Activated naive CD4-positive, alpha-beta T cell treated with anti-CD3 and anti-CD28 coated beads, Interleukin-2, amount 50 U/mL, for 24 hours (primary cell): ENCODE data around the gene ZNF484.
"Not testable (repeated sequence)": the region's sequence is repeated elsewhere in the genome, so short reads cannot be mapped to it uniquely, and the experiment has no call there.

Experiments used
- H3K27ac Mint-ChIP-seq: one replicate; pipeline ENCODE4 v1.8.0; 2021; ENCODE audit warnings: mild to moderate bottlenecking, mixed read lengths
- H3K27me3 Mint-ChIP-seq: one replicate; pipeline ENCODE4 v1.8.0; 2021; ENCODE audit warnings: mixed read lengths
- H3K36me3 Mint-ChIP-seq: one replicate; pipeline ENCODE4 v1.8.0; 2021; ENCODE audit warnings: mixed read lengths
- H3K4me1 Mint-ChIP-seq: one replicate; pipeline ENCODE4 v1.8.0; 2021; ENCODE audit warnings: mixed read lengths
- H3K4me3 Mint-ChIP-seq: one replicate; pipeline ENCODE4 v1.8.0; 2021; ENCODE audit warnings: mild to moderate bottlenecking, mixed read lengths
- H3K9me3 Mint-ChIP-seq: one replicate; pipeline ENCODE4 v1.8.0; 2021; ENCODE audit warnings: mixed read lengths

The ZNF484 gene

DNA sequence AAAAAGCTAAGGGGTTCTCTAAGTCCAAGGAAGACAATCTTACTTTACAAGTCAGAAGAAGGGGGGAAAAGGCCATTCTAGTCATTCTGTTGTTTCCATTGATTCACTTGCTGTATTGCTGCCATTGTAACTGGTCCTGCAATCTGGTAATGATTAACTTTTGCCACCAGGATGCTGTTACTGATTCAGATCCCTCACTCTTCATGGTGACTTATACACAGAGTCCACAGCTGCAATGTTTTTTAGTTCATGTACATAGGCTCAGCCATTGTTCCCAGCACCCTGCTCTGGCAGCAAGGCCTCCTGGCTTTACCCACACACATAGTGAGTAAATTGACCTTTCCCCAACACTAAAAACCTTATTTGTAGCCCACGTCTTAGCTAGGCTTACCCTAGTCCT, 57.9 kb downstream of the ZNF484 start:
- H3K36me3 Mint-ChIP-seq, H3K27me3 Mint-ChIP-seq, H3K9me3 Mint-ChIP-seq, H3K4me1 Mint-ChIP-seq, H3K4me3 Mint-ChIP-seq, H3K27ac Mint-ChIP-seq: not testable (repeated sequence)

DNA sequence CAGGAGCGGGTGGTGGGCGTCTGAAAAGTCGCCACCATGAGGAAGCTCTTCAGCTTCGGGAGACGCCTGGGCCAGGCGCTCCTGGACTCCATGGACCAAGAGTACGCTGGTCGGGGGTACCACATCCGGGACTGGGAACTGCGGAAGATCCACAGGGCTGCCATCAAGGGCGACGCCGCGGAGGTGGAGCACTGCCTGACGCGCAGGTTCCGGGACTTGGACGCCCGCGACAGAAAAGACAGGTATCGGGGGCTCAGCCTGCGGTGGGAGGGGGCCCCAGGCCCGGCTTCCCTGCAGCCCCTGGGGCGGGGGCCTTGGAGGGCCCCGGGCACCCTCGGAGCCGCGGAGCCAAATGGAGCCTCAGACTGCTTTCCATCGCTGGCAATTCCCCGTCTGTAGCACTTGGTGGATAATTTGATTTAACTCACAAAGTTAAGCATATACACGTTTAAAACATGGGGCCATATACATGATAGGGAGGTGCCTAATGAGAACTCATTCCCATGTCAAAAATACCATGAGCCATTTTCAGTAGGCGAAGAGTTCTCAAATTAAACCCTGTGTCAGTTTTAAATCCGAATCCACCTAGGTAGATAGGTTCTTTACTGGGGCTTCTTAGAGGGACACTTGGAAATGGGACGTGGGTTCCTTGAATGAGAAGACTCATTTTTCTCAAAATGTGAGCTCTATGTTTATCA, 68.1 kb downstream of the ZNF484 start:
- not testable (repeated sequence) for H3K9me3 Mint-ChIP-seq

DNA sequence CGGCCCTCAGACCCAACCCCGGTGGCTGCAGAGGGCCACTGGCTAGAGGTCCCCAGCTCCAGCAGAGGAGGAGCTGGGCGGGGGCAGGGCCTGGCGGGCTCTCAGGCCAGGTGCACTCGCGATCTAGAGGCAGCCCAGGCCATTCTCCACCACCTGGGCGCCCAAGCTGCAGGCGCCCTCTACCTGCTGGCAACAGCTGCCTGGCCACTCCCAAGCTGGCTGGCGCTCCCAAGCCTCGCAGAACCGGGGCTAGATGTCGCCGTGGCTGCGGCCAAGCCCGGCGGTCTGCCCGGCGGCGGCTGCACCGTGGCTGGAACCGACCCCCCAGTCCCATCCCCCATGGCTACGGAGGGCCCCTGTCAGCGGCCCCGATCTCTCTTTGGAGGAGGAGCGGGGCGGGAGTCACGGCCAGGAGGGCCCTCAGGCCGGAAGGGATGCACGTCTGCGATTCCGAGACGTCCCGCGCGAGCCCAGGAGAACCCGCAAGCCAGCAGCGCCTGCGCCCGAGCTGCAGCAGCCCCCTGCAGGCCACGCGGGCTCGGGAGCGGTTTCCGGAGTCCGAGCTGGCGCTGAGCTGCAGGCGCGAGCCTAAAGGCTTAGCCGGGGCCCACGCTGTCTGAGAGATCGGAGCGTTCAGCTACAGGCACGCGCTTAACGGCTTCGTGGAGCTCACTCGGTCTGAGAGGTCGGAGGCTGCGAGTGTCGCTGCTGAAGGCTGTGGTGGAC, 68.9 kb downstream of the ZNF484 start:
- H3K27me3 Mint-ChIP-seq = peaks cover 31% of the 10 kb centered on the region

More for the DNA sequence above, 68.1 kb downstream of the ZNF484 start:
- H3K36me3 Mint-ChIP-seq, H3K27ac Mint-ChIP-seq: not testable (repeated sequence)
- H3K27me3 Mint-ChIP-seq = peaks cover 36% of the 10 kb centered on the region
- H3K4me3 Mint-ChIP-seq = peak overlapping the region; percentile 86
- peaks cover 13% of the 10 kb centered on the region for H3K4me1 Mint-ChIP-seq

DNA sequence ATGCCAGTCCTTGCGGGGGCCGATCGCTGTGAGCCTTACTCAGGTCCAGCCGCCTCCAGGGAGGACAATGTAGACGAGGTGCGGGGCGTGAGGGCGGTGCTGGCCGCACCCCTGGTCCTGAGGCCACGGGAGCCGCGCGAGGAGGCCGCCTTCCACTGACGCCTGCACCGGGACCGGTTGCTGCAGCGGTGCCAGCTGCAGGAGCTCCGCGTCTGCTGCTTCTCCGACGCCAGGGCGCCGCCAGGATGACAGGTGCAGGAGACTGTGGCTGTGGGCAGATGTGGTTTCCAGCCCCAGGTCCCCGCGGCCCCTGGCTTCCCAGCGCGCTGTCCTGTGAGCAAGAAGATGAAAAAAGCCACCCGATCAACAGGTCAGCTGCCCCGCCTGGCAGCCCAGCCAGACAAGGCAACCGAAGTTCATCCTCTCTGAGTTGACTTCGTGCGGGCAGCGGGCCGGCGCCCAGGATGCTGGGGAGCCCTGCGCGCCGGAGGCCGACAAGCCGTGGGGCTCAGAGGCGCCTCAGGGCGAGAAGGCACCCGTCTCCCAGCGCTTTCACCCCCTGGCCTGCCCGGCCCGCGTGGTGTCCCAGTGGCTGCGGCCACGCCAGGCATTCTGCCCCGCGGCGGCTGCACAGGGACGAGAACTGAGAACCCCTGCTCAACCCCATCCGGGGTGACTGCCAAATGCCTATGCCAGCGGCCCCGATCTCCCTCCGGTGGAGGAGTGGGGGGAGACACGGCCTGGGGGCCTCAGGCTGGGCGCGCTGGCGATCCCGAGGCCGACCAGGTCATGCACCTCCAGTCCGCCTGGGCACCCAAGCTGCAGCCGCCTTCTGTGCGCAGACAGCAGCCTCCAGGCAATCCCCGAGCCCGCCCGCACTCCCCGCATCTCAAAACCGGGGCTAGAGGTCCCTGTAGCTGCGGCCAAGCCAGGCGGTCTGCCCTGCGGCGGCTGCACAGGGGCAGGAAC, 69.8 kb downstream of the ZNF484 start:
- Mint-ChIP-seq H3K36me3 (no peaks in the 10 kb centered on the region), H3K4me1 (peaks cover 13% of the 10 kb centered on the region), H3K27ac (no peak overlapping the region), H3K27me3 (peaks cover 29% of the 10 kb centered on the region), H3K4me3 (peak overlapping the region; percentile 47), H3K9me3 (no peaks in the 10 kb centered on the region)

More for the DNA sequence above, 68.9 kb downstream of the ZNF484 start:
- Mint-ChIP-seq H3K27ac (no peak overlapping the region), H3K4me3 (peak overlapping the region; percentile 86), H3K4me1 (peaks cover 13% of the 10 kb centered on the region), H3K9me3 (no peaks in the 10 kb centered on the region), H3K36me3 (no peaks in the 10 kb centered on the region)

DNA sequence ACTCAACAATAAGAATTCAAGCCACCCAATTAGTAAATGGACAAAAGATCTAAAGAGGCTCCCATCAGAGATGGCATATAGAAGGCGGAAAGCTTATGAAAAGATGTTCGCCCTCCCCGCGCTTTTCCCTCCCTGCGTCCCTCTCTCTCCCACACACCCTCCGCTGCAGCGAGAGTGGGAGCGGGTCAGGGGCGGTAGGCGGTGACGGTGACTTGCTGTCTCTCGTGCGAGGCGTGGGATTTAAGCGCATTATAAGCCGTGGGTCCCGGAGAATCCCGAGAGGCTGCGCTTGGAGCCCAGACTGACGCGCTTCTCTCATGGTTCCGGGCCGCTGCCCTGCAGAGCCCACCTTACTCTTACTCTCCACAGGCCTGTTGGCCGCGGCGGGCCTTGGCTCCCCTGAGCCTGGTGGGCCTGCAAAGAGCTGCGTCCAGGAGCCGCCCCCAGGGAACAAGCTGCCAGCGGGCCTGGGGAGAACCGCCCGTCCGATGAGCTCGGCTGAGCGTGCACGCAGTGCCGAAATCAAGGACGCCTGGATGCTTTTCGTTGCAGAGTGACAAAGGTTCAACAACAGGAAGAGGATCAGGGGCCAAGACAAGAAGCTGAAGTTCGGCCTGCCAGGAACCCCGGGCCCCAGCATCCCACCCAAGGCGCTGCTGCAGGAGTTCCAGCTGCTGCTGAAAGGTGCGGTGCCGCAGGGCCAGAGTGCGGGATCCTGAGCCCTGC, 70.6 kb downstream of the ZNF484 start:
- Mint-ChIP-seq H3K36me3 (no peaks in the 10 kb centered on the region), H3K9me3 (no peaks in the 10 kb centered on the region), H3K4me1 (peaks cover 13% of the 10 kb centered on the region), H3K27me3 (peaks cover 29% of the 10 kb centered on the region), H3K27ac (no peak overlapping the region), H3K4me3 (peak overlapping the region; percentile 60)

DNA sequence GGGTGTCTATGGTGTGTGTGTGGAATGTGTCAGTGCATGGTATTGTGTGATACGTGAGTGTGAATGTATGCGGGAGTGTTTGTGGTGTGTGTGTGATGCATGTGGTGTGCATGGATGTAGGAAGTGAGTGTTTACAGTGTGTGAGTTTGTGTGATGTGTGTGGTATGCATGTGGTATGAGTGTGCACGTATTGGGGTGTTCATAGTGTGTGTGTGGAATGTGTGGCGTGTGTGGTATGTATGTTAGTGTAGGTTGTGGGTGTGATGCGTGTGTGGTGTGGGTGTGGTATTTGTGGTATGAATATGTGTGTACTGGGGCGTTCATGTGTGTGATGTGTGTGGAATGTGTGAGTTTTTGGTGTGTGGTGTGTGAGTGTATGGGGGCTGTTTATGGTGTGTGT, 73.1 kb downstream of the ZNF484 start:
- H3K9me3 Mint-ChIP-seq = no peaks in the 10 kb centered on the region
- no peak overlapping the region for H3K27ac Mint-ChIP-seq
- no peak overlapping the region for H3K4me3 Mint-ChIP-seq

DNA sequence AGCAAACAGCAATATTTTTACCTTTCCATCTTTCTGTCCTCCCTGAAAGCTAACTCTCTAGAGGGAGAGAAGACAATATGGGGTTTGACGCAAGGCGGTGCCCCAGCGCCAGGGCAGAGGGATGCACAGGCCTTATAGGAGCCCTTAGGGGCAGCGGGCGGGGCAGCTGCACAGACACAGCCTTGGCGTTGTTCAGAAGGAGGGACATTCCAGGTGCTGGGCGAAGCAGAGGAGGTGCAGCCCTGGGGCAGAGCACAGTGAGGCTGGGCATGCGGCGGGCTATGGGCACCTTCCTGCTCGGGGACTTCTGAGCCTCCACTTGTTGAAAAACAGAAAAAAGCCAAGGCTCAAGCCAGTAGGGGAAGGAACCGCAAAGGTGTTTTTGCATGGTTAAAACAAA, 79.5 kb downstream of the ZNF484 start:
- no peaks in the 10 kb centered on the region for H3K36me3 Mint-ChIP-seq
- H3K9me3 Mint-ChIP-seq = no peaks in the 10 kb centered on the region
- no peak overlapping the region for H3K27ac Mint-ChIP-seq
- no peak overlapping the region for H3K4me3 Mint-ChIP-seq
- no peaks in the 10 kb centered on the region for H3K4me1 Mint-ChIP-seq
- peaks cover 8% of the 10 kb centered on the region for H3K27me3 Mint-ChIP-seq

More for the DNA sequence above, 73.1 kb downstream of the ZNF484 start:
- no peaks in the 10 kb centered on the region for H3K36me3 Mint-ChIP-seq
- peaks cover 15% of the 10 kb centered on the region for H3K27me3 Mint-ChIP-seq
- H3K4me1 Mint-ChIP-seq = peaks cover 10% of the 10 kb centered on the region

DNA sequence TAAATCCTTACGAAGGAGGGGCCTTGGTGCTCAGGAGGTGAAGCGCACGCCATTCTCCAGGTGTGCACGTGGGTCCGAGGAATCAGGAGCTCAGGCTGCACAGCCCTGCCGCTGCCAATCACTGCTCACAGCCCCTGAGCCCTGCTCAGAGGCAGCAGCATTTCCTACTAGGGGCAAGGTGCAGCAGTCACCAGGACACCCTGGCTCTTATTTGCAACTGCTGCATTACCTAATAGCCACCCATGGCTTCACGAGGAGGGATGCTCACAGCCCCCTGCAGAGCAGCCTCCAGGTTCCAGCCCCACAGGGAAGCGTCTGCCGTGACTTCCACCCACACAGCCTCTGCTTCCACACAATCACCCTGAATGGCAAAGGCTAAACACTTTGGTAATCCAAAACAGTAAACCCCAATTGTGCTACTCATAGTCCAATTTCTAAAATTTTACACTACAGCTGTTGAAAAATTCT, 81.5 kb downstream of the ZNF484 start:
- H3K27me3 Mint-ChIP-seq, H3K36me3 Mint-ChIP-seq, H3K4me1 Mint-ChIP-seq, H3K4me3 Mint-ChIP-seq, H3K9me3 Mint-ChIP-seq, H3K27ac Mint-ChIP-seq: not testable (repeated sequence)

DNA sequence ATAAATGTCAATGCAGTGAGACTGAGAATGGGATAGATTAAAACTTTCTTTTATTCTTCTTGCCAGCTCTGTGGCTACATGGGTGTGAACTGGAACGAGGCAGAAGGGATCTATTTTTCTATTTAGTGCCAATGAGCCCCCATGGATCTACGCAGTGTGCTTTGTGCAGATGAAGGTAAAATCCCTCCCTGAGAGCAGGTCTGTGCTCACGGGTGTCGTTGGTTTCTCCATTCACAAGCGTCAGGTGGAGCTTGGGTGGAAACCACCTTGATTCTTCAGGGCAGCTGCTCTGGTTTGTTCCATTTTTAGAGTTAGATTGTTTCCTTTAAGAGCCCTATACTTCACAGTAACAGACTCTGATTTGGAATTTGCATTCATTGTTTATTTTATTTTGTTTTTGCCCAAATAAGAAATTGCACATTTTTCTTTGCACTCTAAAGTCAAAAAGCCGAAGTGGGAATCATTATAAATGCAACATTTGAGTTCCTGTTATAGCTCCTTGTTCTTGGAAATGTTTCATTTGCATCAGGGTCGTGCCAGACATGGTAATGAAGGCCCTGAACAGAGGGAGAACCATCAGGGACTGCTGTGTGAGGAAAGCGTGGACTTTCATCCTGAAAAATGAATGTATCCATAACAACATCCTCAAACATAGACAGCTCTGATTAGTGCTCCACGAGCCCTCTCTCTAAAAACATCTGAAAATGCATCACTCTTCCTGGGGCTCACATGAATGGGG, 82.1 kb downstream of the ZNF484 start:
- Mint-ChIP-seq H3K36me3 (no peaks in the 10 kb centered on the region), H3K4me3 (no peak overlapping the region), H3K4me1 (peaks cover 3% of the 10 kb centered on the region), H3K9me3 (no peaks in the 10 kb centered on the region), H3K27ac (no peak overlapping the region), H3K27me3 (peaks cover 8% of the 10 kb centered on the region)
